GM12872 (cell line): Measurements from ENCODE around the gene LIPH.

Experiments
- TF ChIP-seq, protein P1 (sequence below): IDR thresholded peaks from 3 replicates; pipeline ENCODE4 v1.5.1; 2011; ENCODE audit warnings: low read depth, mild to moderate bottlenecking, low read length, moderate library complexity; ENCODE audit not compliant: insufficient read depth

Gene LIPH

DNA sequence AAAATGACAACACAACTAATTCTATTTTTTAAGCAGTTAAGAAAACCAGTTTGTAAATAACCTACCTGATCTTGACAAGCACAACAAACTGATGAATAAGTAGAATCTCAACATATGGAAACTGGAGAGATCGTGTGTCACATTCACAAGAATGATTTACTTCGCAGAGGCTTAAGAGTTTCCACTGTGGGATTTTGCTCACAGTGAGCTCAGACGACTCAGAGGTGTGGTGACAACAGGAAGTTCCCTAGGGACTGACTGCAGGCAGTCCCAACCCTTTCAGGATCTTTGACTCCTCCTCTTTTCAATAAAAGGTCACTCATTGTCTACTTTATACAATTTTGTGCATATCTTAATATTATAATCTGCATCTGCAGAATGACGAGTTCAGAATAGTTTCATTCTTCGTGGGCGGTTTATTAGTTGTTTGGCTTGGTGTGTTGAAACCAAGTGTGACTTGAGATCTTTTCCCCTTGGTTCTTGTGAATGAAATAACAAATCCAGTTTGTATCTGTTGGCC, at the start of gene LIPH:
Gene LIPH (minus strand): TSS at position 231 of the 520 bp plus-strand sequence. CDS start 117 bp downstream, at position 114.
- TF ChIP-seq, protein P1, sequence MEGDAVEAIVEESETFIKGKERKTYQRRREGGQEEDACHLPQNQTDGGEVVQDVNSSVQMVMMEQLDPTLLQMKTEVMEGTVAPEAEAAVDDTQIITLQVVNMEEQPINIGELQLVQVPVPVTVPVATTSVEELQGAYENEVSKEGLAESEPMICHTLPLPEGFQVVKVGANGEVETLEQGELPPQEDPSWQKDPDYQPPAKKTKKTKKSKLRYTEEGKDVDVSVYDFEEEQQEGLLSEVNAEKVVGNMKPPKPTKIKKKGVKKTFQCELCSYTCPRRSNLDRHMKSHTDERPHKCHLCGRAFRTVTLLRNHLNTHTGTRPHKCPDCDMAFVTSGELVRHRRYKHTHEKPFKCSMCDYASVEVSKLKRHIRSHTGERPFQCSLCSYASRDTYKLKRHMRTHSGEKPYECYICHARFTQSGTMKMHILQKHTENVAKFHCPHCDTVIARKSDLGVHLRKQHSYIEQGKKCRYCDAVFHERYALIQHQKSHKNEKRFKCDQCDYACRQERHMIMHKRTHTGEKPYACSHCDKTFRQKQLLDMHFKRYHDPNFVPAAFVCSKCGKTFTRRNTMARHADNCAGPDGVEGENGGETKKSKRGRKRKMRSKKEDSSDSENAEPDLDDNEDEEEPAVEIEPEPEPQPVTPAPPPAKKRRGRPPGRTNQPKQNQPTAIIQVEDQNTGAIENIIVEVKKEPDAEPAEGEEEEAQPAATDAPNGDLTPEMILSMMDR: no peak

DNA sequence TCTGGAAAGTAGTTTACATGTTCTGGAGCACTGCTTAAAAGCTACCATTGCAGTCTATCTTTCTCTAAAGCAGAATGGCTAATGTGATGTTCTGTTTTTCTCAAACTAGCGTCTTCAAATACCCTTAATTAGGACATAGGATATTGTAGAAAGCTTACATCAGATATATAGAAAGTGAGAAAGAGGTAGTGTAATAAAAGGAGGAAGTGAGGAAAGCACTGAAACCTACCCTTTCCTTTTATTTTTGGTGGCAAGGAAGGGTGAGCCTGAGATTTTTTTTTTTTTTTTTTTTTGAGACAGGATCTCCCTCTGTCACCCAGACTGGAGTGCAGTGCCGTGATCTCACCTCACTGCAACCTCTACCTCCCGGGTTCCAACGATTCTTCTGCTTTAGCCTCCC, 43.1 kb upstream of the LIPH start:
- TF ChIP-seq, protein P1: no peak

DNA sequence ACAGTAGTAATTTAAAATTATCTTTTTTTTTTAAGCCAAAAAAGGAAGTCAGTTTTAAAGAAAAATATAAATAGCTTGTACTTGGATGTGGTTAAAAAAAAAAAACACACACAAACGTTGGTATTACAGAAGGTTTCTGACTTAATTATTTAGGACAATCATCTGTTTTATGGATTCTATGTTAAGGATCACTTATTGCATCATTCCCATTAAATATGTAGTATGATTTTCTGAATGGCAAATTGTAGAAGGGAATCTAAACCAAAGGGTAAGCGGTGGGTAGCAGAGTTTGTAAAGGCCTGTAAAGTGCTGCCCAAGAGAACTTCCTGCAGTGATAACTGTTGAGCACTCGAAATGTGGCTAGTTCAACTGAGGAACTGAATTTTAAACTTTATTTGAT, 41.7 kb upstream of the LIPH start:
- TF ChIP-seq, protein P1: no peak

DNA sequence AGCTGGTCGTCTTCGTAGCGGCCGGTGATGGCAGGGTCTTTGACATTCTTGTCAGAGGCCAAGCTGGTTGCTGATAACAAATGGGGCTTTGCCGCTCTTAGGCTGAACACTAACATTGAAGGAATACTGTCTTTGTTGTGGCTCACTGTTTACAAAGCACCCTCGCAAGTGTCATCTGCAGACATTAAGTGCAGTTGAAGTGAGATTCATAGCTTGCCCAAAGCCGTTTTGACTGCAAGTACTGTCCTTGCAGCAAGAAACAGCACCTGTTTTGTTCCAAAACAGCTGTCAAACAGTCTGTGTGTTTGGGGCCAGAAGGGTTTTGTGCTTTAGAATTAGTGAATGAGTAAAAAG, 34.3 kb upstream of the LIPH start:
- TF ChIP-seq, protein P1: no peak

DNA sequence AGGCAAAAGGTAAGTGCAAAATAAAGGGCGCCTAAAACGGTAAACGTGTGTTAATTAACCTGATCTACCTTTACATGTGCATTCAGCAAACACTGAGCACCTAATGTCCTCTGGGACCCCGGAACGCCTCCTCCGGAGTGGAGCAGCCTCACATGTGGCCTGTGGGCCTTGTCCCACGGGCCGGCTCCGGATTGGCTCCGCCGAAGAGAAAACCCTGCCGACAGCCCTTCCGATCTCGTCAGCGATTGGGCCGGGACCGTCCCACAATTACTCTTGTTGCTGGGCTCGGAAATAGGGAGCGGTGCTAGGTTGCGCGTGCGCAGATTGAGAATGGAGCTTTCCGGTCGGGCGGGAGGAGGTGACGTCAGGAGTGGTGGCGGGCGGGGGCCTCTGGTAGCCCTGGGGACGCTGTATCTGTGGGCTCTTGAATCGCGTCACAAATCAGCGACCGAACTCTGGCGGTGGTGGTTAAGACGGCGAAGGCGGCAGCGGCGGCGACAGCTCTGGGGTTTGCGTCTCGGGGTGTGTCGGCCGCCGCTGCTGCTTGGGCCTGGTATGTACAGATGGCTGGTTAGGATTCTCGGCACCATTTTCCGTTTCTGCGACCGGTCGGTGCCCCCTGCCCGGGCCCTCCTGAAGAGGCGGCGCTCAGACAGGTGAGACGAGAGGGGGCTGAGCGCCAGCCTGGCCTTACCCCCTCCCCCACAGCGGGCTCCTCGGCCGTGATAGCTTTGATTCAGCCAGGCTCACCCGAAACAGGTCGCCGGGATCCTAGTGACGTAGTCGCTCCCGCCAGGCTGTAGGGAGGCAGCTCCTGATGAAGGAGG, 33.7 kb upstream of the LIPH start, which contains the start of gene SENP2:
Gene SENP2 (plus strand): TSS at position 437 of the 827 bp plus-strand sequence. CDS start 119 bp downstream, at position 556.
- TF ChIP-seq, protein P1: no peak

DNA sequence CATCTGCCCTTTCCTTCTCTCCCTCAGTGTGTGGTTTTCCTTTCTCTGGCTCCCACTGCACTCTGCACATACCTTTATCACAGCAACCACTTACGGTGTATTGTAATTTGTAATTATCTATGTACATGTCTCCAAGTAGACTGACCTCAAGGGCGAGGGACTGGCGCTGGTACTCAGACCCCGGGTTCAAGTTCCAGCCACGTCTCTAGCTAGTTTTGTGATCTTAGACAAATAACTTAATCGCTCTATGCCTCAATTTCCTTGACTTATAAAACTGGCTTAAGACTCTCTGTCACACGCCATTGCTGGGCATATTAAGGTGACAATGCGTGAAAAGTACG, 33.1 kb upstream of the LIPH start:
- TF ChIP-seq, protein P1: no peak

DNA sequence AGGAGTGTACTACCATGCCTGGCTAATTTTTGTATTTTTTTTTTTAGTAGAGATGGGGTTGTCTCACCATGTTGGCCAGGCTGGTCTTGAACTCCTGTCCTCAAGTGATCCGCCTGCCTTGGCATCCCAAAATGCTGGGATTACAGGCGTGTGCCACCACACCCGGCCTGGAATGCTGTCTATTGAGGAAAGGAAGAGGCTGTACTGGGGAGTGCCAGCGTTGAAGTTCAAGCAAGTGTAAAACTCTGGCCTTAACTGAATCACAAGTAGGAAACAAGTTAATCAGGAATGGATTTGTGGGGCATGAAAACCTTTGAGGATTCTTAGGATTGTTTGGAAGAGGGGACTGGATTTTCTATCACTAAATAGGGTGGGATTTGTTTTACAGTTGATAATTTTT, 32.3 kb upstream of the LIPH start:
- TF ChIP-seq, protein P1: no peak
